Spleen (tissue), 7 donors: Measurements from ENCODE around the gene AGFG2.

Experiments
- POLR2AphosphoS5 ChIP-seq, 3 donors: sonication (generic); formaldehyde crosslinking; IDR thresholded peaks; one replicate each; pipeline ENCODE4 v1.5.1; 2017; ENCODE audit warnings: antibody characterized with exemption in 3 of 3
- TF ChIP-seq, protein P1 (sequence below), 11 experiments: fragments of 200-600 bp in 7 of 11; fragments of 450-650 bp in 4 of 11; sonication (generic) in 4 of 11; IDR thresholded peaks in 8 of 11; conservative IDR thresholded peaks in 3 of 11; 1 replicate in 7 of 11; 2 replicates in 4 of 11; pipeline versions ENCODE4 v1.4.0 to v1.8.0; 2016 to 2021; ENCODE audit warnings: antibody characterized with exemption in 11 of 11, inconsistent platforms in 4 of 11, mild to moderate bottlenecking in 1 of 11
- donor health status: DM: no; HTN: no; CAD: no; lungs with moderate emphysema.
- donor health status: DM: no; HTN: no; CAD: no.
- donor health status: DM: no; HTN: no; CAD: no.

DNA sequence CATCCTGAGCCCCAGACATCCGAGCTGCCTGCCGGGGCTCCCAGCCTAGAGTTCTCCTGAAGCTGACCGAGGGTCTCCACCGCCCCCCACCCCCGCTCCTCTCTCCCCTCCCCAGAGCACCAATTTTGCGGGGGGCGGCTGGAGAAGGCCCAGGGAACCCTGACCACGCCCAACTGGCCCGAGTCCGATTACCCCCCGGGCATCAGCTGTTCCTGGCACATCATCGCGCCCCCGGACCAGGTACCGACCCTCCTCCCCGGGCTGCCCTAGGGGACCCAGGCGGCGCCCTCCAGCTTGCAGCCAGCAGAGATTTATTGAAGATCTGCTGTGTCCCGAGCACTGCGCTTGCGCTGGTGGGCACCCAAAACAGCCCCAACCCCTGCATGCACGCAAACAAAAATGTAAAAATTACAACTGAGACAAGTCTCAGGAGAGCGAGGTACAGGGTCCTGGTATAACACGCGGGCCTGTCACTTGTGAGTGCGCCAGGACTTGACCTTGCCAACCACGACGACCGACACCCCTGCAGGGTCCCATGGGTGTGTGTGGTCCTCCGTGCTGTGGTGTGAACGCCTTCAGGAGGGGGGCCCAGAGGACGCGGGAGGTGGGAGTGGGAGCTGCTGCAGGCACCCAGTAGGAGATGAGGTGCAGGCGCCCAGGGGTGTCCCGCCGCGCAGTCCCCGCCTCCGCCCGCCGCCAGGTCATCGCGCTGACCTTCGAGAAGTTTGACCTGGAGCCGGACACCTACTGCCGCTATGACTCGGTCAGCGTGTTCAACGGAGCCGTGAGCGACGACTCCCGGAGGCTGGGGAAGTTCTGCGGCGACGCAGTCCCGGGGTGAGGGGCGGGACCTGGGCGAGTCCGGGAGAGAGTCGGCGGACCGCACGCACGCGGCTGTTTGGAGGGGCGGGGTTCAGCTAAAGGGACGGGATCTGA lies 66.2 kb downstream of the AGFG2 start:
- TF ChIP-seq, protein P1, sequence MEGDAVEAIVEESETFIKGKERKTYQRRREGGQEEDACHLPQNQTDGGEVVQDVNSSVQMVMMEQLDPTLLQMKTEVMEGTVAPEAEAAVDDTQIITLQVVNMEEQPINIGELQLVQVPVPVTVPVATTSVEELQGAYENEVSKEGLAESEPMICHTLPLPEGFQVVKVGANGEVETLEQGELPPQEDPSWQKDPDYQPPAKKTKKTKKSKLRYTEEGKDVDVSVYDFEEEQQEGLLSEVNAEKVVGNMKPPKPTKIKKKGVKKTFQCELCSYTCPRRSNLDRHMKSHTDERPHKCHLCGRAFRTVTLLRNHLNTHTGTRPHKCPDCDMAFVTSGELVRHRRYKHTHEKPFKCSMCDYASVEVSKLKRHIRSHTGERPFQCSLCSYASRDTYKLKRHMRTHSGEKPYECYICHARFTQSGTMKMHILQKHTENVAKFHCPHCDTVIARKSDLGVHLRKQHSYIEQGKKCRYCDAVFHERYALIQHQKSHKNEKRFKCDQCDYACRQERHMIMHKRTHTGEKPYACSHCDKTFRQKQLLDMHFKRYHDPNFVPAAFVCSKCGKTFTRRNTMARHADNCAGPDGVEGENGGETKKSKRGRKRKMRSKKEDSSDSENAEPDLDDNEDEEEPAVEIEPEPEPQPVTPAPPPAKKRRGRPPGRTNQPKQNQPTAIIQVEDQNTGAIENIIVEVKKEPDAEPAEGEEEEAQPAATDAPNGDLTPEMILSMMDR (IDR thresholded peaks at IDR 0.05 in 8 of 11, conservative IDR thresholded peaks at IDR 0.05 in 3 of 11) = no peak
- peak in 2 of 3 donors; percentile 34 to 35 for TF ChIP-seq POLR2AphosphoS5 (IDR thresholded peaks at IDR 0.05)
